Karpas-422 (cell line): ENCODE data around the gene FSTL3. TPM values are rescaled to one million over a fixed set of nuclear protein-coding genes. Genes with fewer than 3 reads are reported as not detected.

Experiments
- total RNA-seq: library from RNA; depleted of rRNA; stranded (reverse); fragments of >200 nt; shearing (Covaris generic); gene quantifications from 2 replicates; pipeline ENCODE4 v1.2.3, GENCODE V29; 2014; ENCODE audit warnings: low replicate concordance; rRNA removed

The FSTL3 gene
- total RNA-seq, 1 experiment from 2014 or later: 2.3 TPM

Other genes starting within 250 kb of the FSTL3 start
- gene SHC2, start 215.4 kb upstream of the FSTL3 start, total RNA-seq: not detected in 2 replicates
- gene MADCAM1, start 179.9 kb upstream of the FSTL3 start, total RNA-seq: 0.11 and 0.97 TPM in 2 replicates
- 13.8 and 46.6 TPM in 2 replicates for gene TPGS1, start 168.9 kb upstream of the FSTL3 start, total RNA-seq
- gene CDC34, start 144.6 kb upstream of the FSTL3 start, total RNA-seq: 25.7 and 96.8 TPM in 2 replicates
- gene GZMM, start 132.3 kb upstream of the FSTL3 start, total RNA-seq: 0.32 TPM in 1 of 2 replicates, not detected in the other
- gene BSG, start 103.8 kb upstream of the FSTL3 start, total RNA-seq: 124 and 186 TPM in 2 replicates
- not detected in 2 replicates for gene HCN2, start 86.5 kb upstream of the FSTL3 start, total RNA-seq
- gene POLRMT, start 42.9 kb upstream of the FSTL3 start, total RNA-seq: 51.5 and 60.6 TPM in 2 replicates
- gene FGF22, start 36.5 kb upstream of the FSTL3 start, total RNA-seq: not detected in 2 replicates
- gene RNF126, start 13.2 kb upstream of the FSTL3 start, total RNA-seq: 36.5 and 66.5 TPM in 2 replicates
- not detected in 2 replicates for gene PRSS57, start 19.1 kb downstream of the FSTL3 start, total RNA-seq
- 3.5 TPM in 1 of 2 replicates, not detected in the other for gene PALM, start 32.5 kb downstream of the FSTL3 start, total RNA-seq
- not detected in 2 replicates for gene MISP, start 74.7 kb downstream of the FSTL3 start, total RNA-seq
- gene PTBP1, start 121.1 kb downstream of the FSTL3 start, total RNA-seq: 170 and 172 TPM in 2 replicates
- gene PLPPR3, start 145.6 kb downstream of the FSTL3 start, total RNA-seq: not detected in 2 replicates
- gene AZU1, start 151.4 kb downstream of the FSTL3 start, total RNA-seq: not detected in 2 replicates
- gene PRTN3, start 164.6 kb downstream of the FSTL3 start, total RNA-seq: not detected in 2 replicates
- gene ELANE, start 175.9 kb downstream of the FSTL3 start, total RNA-seq: not detected in 2 replicates
- gene CFD, start 183.3 kb downstream of the FSTL3 start, total RNA-seq: 1.5 and 6.9 TPM in 2 replicates
- gene MED16, start 216.8 kb downstream of the FSTL3 start, total RNA-seq: 10.8 and 14.1 TPM in 2 replicates
- gene RNU6-9, start 217.1 kb downstream of the FSTL3 start, total RNA-seq: not detected in 2 replicates
- gene R3HDM4, start 236.8 kb downstream of the FSTL3 start, total RNA-seq: 41.9 and 43.8 TPM in 2 replicates
- not detected in 2 replicates for gene KISS1R, start 240.9 kb downstream of the FSTL3 start, total RNA-seq
- gene ARID3A, start 249.6 kb downstream of the FSTL3 start, total RNA-seq: 2.0 and 4.6 TPM in 2 replicates